VCaP (cell line): ENCODE measurements around the gene ZNF322.

ENCODE experiments used
- H3K27ac ChIP-seq: fragments of 450-650 bp; 2 replicates; pipeline ENCODE4 v1.5.1; 2017
- TF ChIP-seq, protein P1 (sequence below): fragments of 450-650 bp; conservative IDR thresholded peaks from 2 replicates; pipeline ENCODE4 v1.5.1; 2017; ENCODE audit warnings: mild to moderate bottlenecking, moderate library complexity

The ZNF322 gene

DNA sequence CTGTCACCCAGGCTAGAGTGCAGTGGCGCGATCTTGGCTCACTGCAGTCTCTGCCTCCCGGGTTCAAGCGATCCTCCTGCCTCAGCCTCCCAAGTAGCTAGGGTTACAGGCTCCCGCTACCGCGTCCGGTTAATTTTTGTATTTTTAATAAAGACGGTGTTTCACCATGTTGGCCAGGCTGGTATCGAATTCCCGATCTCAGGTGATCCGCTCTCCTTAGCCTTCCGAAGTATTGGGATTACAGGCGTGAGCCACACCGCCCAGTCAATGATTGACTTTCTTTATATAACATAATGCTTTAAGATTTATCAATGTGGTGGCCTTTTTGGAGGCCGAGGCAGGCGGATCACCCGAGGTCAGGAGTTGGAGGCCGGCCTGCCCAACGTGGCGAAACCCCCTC is 70.6 kb downstream of the ZNF322 start:
- TF ChIP-seq, protein P1, sequence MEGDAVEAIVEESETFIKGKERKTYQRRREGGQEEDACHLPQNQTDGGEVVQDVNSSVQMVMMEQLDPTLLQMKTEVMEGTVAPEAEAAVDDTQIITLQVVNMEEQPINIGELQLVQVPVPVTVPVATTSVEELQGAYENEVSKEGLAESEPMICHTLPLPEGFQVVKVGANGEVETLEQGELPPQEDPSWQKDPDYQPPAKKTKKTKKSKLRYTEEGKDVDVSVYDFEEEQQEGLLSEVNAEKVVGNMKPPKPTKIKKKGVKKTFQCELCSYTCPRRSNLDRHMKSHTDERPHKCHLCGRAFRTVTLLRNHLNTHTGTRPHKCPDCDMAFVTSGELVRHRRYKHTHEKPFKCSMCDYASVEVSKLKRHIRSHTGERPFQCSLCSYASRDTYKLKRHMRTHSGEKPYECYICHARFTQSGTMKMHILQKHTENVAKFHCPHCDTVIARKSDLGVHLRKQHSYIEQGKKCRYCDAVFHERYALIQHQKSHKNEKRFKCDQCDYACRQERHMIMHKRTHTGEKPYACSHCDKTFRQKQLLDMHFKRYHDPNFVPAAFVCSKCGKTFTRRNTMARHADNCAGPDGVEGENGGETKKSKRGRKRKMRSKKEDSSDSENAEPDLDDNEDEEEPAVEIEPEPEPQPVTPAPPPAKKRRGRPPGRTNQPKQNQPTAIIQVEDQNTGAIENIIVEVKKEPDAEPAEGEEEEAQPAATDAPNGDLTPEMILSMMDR: no peak
- no peak overlapping the region for H3K27ac ChIP-seq
